ENCODE results near the gene WDR83. TPM values are rescaled to one million over a fixed set of nuclear protein-coding genes. Genes with fewer than 3 reads are reported as not detected.
"Not testable (repeated sequence)": the region's sequence is repeated elsewhere in the genome, so short reads cannot be mapped to it uniquely, and the experiment has no call there.

The WDR83 gene
- total RNA-seq (2014; rRNA removed; shearing (Covaris generic)) = 9.7 and 23.7 TPM in 2 replicates

GRCh38 chr19:12666265-12667048 lies at the start of gene WDR83, which contains the start of gene MAN2B1:
Gene WDR83, plus strand, starts transcription at chr19:12666807. Its CDS starts 2,984 bp downstream, at chr19:12669791.
Gene MAN2B1, minus strand, starts transcription at chr19:12666742. Its CDS starts 41 bp downstream, at chr19:12666701.
- Histone ChIP-seq H3K36me3 (peaks cover 48% of the 10 kb centered on the region), H3K27ac (no peak within 1 kb of the TSS), H3K4me3 (peak within 1 kb of the TSS; percentile 68), H3K27me3 (replicated peaks) (no peaks in the 10 kb centered on the region), H3K9me3 (replicated peaks) (no peaks in the 10 kb centered on the region), H3K4me1 (replicated peaks) (peaks cover 28% of the 10 kb centered on the region)
- DNase-seq (ENCODE audit: low read depth in 1 of 2, low spot score in 2 of 2) = peak; percentile 66 to 83

- peaks cover 55% of the 10 kb centered on the region for H3K36me3 ChIP-seq
Observed at GRCh38 chr19:12617646-12618045, 49.0 kb upstream of the WDR83 start.

GRCh38 chr19:12621253-12622024 lies 45.2 kb upstream of the WDR83 start:
- not testable (repeated sequence) for H3K4me3 ChIP-seq; H3K4me1 ChIP-seq (replicated peaks); H3K27ac ChIP-seq; DNase-seq (ENCODE audit: low read depth in 1 of 2, low spot score in 2 of 2); H3K27me3 ChIP-seq (replicated peaks)
- Histone ChIP-seq H3K36me3 (peaks cover 63% of the 10 kb centered on the region), H3K9me3 (replicated peaks) (peaks cover 26% of the 10 kb centered on the region)

More at GRCh38 chr19:12617646-12618045, 49.0 kb upstream of the WDR83 start:
- DNase-seq (ENCODE audit: low read depth in 1 of 2, low spot score in 2 of 2) = no peak
- no peak overlapping the region for H3K27ac ChIP-seq
- no peaks in the 10 kb centered on the region for H3K27me3 ChIP-seq (replicated peaks)
- H3K9me3 ChIP-seq (replicated peaks) = peaks cover 14% of the 10 kb centered on the region
- no peak overlapping the region for H3K4me3 ChIP-seq
- H3K4me1 ChIP-seq (replicated peaks) = no peaks in the 10 kb centered on the region

GRCh38 chr19:12623361-12624031 lies 43.1 kb upstream of the WDR83 start:
- peaks cover 43% of the 10 kb centered on the region for H3K9me3 ChIP-seq (replicated peaks)
- H3K27ac ChIP-seq = no peak overlapping the region
- DNase-seq (ENCODE audit: low read depth in 1 of 2, low spot score in 2 of 2) = no peak
- H3K27me3 ChIP-seq (replicated peaks) = no peaks in the 10 kb centered on the region
- H3K4me3 ChIP-seq = no peak overlapping the region
- peaks cover 76% of the 10 kb centered on the region for H3K36me3 ChIP-seq
- no peaks in the 10 kb centered on the region for H3K4me1 ChIP-seq (replicated peaks)

- H3K9me3 ChIP-seq (replicated peaks) = peaks cover 41% of the 10 kb centered on the region
- peaks cover 90% of the 10 kb centered on the region for H3K36me3 ChIP-seq
- H3K4me1 ChIP-seq (replicated peaks) = no peaks in the 10 kb centered on the region
- DNase-seq (ENCODE audit: low read depth in 1 of 2, low spot score in 2 of 2) = no peak
- H3K27ac ChIP-seq = no peak overlapping the region
- H3K27me3 ChIP-seq (replicated peaks) = no peaks in the 10 kb centered on the region
- H3K4me3 ChIP-seq = no peak overlapping the region
Observed at GRCh38 chr19:12626958-12627357, 39.6 kb upstream of the WDR83 start.

GRCh38 chr19:12628040-12629022 lies 38.3 kb upstream of the WDR83 start:
- no peak overlapping the region for H3K27ac ChIP-seq
- no peaks in the 10 kb centered on the region for H3K4me1 ChIP-seq (replicated peaks)
- DNase-seq (ENCODE audit: low read depth in 1 of 2, low spot score in 2 of 2) = no peak
- no peaks in the 10 kb centered on the region for H3K27me3 ChIP-seq (replicated peaks)
- no peak overlapping the region for H3K4me3 ChIP-seq
- H3K36me3 ChIP-seq = peaks cover 91% of the 10 kb centered on the region
- peaks cover 40% of the 10 kb centered on the region for H3K9me3 ChIP-seq (replicated peaks)

- H3K36me3 ChIP-seq = peaks cover 82% of the 10 kb centered on the region
- no peak for DNase-seq (ENCODE audit: low read depth in 1 of 2, low spot score in 2 of 2)
- H3K4me1 ChIP-seq (replicated peaks) = no peaks in the 10 kb centered on the region
- H3K4me3 ChIP-seq = no peak overlapping the region
- H3K9me3 ChIP-seq (replicated peaks) = peaks cover 39% of the 10 kb centered on the region
- H3K27ac ChIP-seq = no peak overlapping the region
- no peaks in the 10 kb centered on the region for H3K27me3 ChIP-seq (replicated peaks)
Observed at GRCh38 chr19:12629215-12629614, 37.4 kb upstream of the WDR83 start.

- H3K4me1 ChIP-seq (replicated peaks) = peaks cover 7% of the 10 kb centered on the region; the same call in 1 of the 2 replicates
- no peak overlapping the region for H3K4me3 ChIP-seq
- peaks cover 8% of the 10 kb centered on the region; the same call in 1 of the 2 replicates for H3K36me3 ChIP-seq
- peaks cover 6% of the 10 kb centered on the region; the same call in 1 of the 2 replicates for H3K9me3 ChIP-seq (replicated peaks)
- H3K27me3 ChIP-seq (replicated peaks) = no peaks in the 10 kb centered on the region
- DNase-seq (ENCODE audit: low read depth in 1 of 2, low spot score in 2 of 2) = no peak
- H3K27ac ChIP-seq = no peak overlapping the region
Observed at GRCh38 chr19:12636631-12637030, 30.0 kb upstream of the WDR83 start.

GRCh38 chr19:12638611-12639182 lies 27.9 kb upstream of the WDR83 start:
- Histone ChIP-seq H3K27ac (no peak overlapping the region), H3K9me3 (replicated peaks) (peaks cover 3% of the 10 kb centered on the region)
- DNase-seq (ENCODE audit: low read depth in 1 of 2, low spot score in 2 of 2) = no peak

GRCh38 chr19:12639901-12640613 lies 26.6 kb upstream of the WDR83 start:
- Histone ChIP-seq H3K36me3 (no peaks in the 10 kb centered on the region), H3K27me3 (replicated peaks) (no peaks in the 10 kb centered on the region), H3K4me3 (no peak overlapping the region), H3K27ac (no peak overlapping the region), H3K4me1 (replicated peaks) (peaks cover 7% of the 10 kb centered on the region; the same call in 1 of the 2 replicates), H3K9me3 (replicated peaks) (peaks cover 3% of the 10 kb centered on the region)
- DNase-seq (ENCODE audit: low read depth in 1 of 2, low spot score in 2 of 2) = peak; percentile 37 to 63

More at GRCh38 chr19:12638611-12639182, 27.9 kb upstream of the WDR83 start:
- peaks cover 7% of the 10 kb centered on the region; the same call in 1 of the 2 replicates for H3K4me1 ChIP-seq (replicated peaks)
- no peaks in the 10 kb centered on the region for H3K27me3 ChIP-seq (replicated peaks)
- no peak overlapping the region for H3K4me3 ChIP-seq
- H3K36me3 ChIP-seq = no peaks in the 10 kb centered on the region

- H3K36me3 ChIP-seq = no peaks in the 10 kb centered on the region
- H3K27ac ChIP-seq = no peak overlapping the region
- no peak overlapping the region for H3K4me3 ChIP-seq
- peaks cover 7% of the 10 kb centered on the region; the same call in 1 of the 2 replicates for H3K4me1 ChIP-seq (replicated peaks)
- no peak for DNase-seq (ENCODE audit: low read depth in 1 of 2, low spot score in 2 of 2)
- H3K27me3 ChIP-seq (replicated peaks) = no peaks in the 10 kb centered on the region
- peaks cover 3% of the 10 kb centered on the region for H3K9me3 ChIP-seq (replicated peaks)
Observed at GRCh38 chr19:12641456-12641855, 25.2 kb upstream of the WDR83 start.

GRCh38 chr19:12642506-12642905 lies 24.1 kb upstream of the WDR83 start:
- H3K9me3 ChIP-seq (replicated peaks) = peaks cover 3% of the 10 kb centered on the region
- H3K4me3 ChIP-seq = no peak overlapping the region
- no peak overlapping the region for H3K27ac ChIP-seq
- H3K27me3 ChIP-seq (replicated peaks) = no peaks in the 10 kb centered on the region
- H3K36me3 ChIP-seq = no peaks in the 10 kb centered on the region
- no peak for DNase-seq (ENCODE audit: low read depth in 1 of 2, low spot score in 2 of 2)
- H3K4me1 ChIP-seq (replicated peaks) = peaks cover 7% of the 10 kb centered on the region; the same call in 1 of the 2 replicates

Measured in SJSA1 (cell line).